ENCODE measurements around the gene KPNB1. TPM values are rescaled to one million over a fixed set of nuclear protein-coding genes. Genes with fewer than 3 reads are reported as not detected.

The KPNB1 gene
- total RNA-seq, 2 experiments from 2014 or later, result 886 to 911 TPM

DNA sequence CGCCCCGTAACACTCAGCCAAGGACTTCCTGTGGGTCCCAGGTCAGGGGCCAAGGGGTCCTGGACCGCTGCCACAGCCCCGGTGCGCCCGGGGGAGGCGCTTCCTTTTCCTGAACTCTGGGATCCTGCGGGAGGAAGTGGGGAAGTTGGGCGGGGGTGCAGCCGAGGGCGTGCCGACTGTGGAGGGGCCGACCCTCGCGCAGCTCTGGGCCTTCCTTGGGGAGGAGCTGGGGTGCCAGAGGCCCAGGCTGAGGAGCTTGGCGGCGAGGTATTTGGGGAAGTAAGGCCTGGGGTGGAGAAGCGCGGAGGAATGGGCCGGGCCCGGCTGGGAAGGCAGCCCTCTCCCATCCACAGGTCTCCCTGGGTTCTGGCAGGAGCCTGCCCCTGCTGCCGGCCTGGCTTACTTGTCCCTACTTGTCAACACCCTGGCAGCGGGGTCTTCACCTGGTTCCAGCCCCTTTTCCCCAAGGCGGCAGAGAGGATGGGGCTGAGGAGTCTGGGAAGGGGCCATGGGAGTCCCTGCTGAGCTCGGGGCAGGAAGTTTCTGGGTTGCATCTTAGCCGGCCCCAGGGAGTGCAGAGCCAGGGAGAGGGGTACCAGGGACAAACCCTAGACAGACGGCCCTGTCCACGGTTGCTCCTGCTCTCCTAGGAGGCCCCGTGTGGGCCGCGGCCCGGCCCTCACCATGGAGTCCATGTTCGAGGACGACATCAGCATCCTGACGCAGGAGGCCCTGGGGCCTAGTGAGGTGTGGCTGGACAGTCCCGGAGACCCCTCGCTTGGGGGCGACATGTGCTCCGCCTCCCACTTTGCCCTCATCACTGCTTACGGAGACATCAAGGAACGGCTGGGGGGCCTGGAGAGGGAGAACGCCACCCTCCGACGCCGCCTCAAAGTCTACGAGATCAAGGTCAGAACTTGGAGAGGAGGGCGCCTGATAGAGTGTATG, 46.0 kb downstream of the KPNB1 start:
- Mint-ChIP-seq H3K9me3 (no peaks in the 10 kb centered on the region), H3K27me3 (no peaks in the 10 kb centered on the region), H3K4me1 (peaks cover 62% of the 10 kb centered on the region), H3K4me3 (peak overlapping the region; percentile 84), H3K27ac (peak overlapping the region; percentile 87), H3K36me3 (peaks cover 7% of the 10 kb centered on the region)
- DNase-seq, result no peak

DNA sequence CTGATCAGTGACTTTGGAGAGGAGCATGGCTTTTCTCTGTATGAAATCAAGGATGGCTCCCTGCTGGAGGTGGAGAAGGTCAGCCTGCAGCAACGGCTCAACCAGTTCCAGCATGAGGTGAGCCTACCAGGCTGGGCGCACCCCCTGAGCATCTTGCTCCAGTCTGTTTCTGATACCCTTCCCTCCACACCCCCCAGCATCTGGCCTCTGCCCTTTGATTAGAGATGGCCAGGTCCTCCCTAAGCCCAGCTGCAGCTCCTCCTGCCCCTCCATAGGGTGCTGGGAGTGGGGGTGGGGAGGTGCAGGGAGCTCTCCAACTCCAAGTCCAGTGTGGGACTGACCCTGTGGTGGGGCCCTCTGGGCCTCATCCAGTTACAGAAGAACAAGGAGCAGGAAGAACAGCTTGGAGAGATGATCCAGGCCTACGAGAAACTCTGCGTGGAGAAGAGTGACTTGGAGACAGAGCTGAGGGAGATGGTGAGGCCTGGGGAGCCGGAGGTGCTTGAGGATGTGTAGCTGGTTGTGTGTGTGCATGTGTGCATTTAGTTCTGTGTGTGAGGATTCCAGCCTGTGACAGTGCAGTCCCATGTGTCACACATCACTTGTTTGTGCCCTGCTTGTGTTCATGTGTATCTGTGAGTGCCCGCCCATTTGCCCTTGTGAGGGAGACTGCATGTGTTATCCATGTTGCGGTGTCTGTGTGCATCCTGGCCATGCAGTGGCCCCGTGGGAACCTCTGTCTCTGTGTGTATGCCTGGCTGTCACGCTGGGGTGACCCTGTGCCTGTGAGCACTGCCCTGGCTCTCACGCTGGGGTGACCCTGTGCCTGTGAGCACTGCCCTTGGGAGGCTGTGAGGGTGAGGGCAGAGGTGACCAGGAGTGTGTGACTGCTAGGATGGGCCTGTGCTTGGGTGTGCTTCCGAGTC, 47.3 kb downstream of the KPNB1 start:
- DNase-seq, result no peak
- peaks cover 69% of the 10 kb centered on the region for H3K4me1 Mint-ChIP-seq
- H3K4me3 Mint-ChIP-seq, result peak overlapping the region; percentile 30

DNA sequence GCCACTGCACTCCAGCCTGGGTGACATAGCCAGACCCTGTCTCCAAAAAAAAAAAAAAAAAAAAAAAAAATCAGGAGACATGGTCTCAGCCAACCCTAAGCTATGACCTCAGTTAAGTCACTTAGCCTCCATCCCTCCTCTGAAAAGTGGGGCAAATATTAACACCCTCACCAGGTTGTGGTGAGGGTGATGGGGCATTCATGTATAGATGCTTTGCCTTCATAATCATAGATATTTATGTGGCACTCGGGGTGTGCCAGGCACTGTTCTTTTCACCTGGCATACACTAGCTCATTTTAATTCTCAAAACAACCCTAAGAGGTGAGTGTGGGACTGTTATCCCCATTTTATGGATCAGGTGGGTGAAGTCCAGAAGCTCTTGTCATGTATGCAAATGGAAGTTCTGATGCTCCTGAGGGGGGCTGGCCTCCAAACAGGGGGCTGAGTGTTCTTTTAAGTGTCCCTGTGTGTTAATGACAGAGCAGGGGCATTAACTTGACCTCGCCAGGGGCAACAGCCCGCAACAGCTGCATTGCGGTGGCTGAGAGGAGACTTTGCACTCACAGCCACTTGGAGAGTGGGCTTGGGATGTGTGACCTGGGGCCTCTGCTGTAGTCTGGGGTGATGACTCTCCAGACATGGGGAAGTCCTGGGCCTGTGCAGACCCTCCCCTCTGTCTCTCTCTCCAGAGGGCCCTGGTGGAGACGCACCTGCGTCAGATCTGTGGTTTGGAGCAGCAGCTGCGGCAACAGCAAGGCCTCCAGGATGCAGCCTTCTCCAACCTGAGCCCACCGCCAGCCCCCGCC, 48.4 kb downstream of the KPNB1 start:
- H3K9me3 Mint-ChIP-seq, result no peaks in the 10 kb centered on the region
- H3K4me3 Mint-ChIP-seq, result peak overlapping the region; percentile 32
- no peak for DNase-seq
- H3K27me3 Mint-ChIP-seq, result no peaks in the 10 kb centered on the region
- H3K27ac Mint-ChIP-seq, result peak overlapping the region; percentile 67
- peaks cover 67% of the 10 kb centered on the region for H3K4me1 Mint-ChIP-seq
- peaks cover 7% of the 10 kb centered on the region for H3K36me3 Mint-ChIP-seq

More for the DNA sequence above, 47.3 kb downstream of the KPNB1 start:
- Mint-ChIP-seq H3K36me3 (peaks cover 7% of the 10 kb centered on the region), H3K9me3 (no peaks in the 10 kb centered on the region), H3K27me3 (no peaks in the 10 kb centered on the region), H3K27ac (peak overlapping the region; percentile 43)

DNA sequence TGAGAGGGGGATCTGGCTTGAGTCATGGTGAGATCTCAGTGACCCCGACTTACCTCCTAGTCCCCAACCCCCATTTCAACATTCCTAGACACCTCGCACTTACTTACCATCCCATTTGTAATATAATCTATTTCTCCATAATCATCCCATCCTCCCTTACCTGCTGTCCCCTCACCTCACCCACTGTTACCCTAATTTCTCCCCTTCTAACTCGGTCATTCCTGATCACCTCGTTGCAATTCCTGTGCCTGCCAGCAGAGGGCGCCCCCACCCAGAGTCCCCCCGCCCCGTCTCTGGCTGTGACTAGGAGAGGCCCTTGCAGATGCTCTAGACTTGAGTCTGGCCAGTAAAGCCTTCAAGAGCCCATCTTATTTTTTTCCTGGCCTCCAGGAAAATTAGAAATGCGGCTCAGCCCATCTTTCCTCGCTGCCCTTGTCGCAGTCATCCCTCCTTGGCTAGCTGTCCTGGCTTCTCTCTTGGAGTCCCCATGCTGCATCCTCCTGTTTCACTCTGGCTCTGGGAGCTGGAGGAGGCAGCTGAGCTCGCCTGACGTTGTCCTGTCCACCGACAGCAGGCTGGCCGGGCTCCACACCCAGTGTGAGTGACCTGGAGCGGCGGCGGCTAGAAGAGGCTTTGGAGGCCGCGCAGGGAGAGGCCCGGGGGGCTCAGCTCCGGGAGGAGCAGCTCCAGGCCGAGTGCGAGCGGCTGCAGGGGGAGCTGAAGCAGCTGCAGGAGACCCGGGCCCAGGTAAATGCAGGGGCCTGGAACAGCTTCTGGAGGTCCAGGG, 49.2 kb downstream of the KPNB1 start:
- H3K9me3 Mint-ChIP-seq, result no peaks in the 10 kb centered on the region
- peaks cover 71% of the 10 kb centered on the region for H3K4me1 Mint-ChIP-seq
- peak; percentile 76 for DNase-seq
- no peaks in the 10 kb centered on the region for H3K27me3 Mint-ChIP-seq
- peak overlapping the region; percentile 32 for H3K4me3 Mint-ChIP-seq
- H3K27ac Mint-ChIP-seq, result peak overlapping the region; percentile 67
- H3K36me3 Mint-ChIP-seq, result peaks cover 11% of the 10 kb centered on the region

DNA sequence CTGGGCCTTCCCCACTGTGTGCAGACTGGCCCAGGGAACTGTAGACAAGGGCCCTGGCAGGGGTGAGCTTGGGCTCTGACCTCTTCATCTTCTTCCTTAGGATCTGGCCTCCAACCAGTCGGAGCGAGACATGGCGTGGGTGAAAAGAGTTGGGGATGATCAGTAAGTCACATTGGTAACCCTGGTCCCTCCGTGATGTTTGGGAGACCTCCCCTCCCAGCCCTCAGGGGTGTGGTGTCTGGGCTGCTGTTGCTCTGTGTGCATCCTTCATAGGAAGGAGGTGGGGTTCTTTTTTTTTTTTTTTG, 49.8 kb downstream of the KPNB1 start:
- no peak for DNase-seq
- Mint-ChIP-seq H3K4me3 (no peak overlapping the region), H3K36me3 (peaks cover 14% of the 10 kb centered on the region), H3K4me1 (peaks cover 76% of the 10 kb centered on the region), H3K9me3 (no peaks in the 10 kb centered on the region), H3K27ac (peak overlapping the region; percentile 69), H3K27me3 (no peaks in the 10 kb centered on the region)

DNA sequence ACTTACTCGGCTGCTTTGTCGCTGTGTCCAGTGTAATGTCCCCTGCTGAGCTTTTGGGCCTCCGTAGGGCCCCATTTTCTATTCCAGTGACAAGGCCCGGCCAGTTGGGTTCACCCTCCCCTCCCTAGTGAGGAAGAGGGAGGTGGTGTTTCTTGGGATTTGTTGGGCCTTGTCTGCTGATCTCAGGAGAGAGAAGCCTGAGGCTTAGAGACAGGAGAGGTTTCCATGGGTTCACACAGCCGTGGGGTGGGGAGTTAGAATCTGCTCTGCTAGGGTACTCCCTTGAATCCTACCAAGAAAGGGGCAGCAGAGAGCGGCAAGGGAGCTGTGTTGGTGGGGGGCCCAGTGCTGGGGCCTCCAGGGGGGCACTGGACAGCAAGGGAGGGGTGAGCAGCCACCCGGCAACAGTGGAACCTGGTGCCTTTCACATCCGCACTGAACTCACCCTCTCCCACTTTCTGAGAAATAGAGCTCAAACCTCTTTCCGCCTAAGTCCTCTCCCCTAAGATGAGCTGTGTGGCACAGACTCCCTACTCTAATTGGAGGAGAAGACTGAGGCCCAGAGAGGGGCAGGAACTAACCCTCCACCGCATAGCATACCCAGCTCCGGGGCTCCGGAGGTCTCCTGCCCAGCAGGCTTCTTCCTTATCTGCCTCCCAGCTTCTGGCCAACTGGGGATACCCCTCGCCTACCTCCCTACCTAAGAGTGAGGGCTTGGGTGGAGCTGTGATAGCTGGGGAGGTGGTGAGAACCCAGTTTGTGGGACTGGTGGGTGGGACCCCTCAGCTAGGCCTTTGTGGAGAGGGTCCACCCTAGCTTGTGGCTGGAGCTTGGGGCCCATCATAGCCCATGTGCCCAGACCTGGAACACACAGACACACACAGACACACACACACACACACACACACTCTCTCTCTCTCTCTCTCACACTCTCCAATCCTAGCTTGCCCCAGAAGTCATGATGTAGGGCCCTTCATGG, 51.0 kb downstream of the KPNB1 start:
- H3K27me3 Mint-ChIP-seq, result no peaks in the 10 kb centered on the region
- H3K36me3 Mint-ChIP-seq, result peaks cover 19% of the 10 kb centered on the region
- H3K4me3 Mint-ChIP-seq, result peak overlapping the region; percentile 51
- no peaks in the 10 kb centered on the region for H3K9me3 Mint-ChIP-seq
- peak overlapping the region; percentile 86 for H3K27ac Mint-ChIP-seq
- H3K4me1 Mint-ChIP-seq, result peaks cover 80% of the 10 kb centered on the region
- DNase-seq, result no peak

DNA sequence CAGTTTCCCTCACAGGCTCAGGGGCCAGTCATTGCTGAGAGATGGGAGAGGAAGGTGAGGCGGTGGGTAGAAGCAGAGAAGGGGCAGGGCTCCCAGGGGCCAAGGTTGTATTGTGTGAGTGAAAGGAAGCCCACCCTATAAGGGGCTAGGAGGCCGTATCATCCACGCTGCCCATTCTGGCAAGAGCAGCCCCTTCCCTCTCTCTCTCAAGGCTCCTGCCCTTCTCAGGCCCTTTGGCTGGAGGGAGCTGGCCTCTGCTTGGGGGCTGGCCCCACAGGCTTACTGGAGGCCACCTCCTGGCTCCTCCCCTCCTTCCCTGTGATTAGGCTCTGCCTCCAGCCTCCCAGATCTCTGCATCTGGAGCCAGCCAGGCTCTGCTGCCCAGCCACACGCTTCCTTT, 51.9 kb downstream of the KPNB1 start:
- Mint-ChIP-seq H3K27me3 (no peaks in the 10 kb centered on the region), H3K36me3 (peaks cover 19% of the 10 kb centered on the region), H3K27ac (peak overlapping the region; percentile 86), H3K9me3 (no peaks in the 10 kb centered on the region), H3K4me1 (peaks cover 82% of the 10 kb centered on the region), H3K4me3 (peak overlapping the region; percentile 51)
- no peak for DNase-seq

DNA sequence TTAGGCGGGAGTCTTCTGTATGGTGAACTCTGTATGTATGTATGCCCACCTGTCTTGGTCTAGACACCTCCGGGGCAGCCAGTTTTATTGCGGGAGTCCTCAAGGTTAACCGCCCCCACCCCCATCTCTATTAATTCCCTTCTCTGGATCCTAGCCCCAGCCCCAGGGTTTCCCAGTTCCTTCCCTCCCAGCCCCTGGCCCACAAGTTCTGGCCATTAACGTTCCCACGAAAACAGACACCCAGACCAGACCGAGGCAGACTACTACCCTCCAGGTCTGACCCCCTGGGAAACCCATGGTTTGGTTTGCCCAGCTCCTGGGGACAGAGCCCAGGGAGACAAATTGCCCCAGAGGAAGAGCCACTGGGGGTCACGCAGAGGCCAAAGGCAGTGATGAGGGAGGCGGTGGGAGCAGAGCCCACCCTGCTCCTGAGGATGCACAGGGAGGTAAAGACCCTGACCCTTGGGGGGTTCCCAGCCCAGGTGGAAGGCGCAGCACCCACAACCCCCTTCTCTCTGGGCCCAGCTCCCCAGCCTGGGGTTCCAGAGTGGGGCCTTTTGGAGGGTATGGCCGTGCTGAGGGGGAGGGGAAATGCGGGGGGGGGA, 52.8 kb downstream of the KPNB1 start:
- Mint-ChIP-seq H3K9me3 (no peaks in the 10 kb centered on the region), H3K4me1 (peaks cover 85% of the 10 kb centered on the region), H3K36me3 (peaks cover 16% of the 10 kb centered on the region), H3K27me3 (no peaks in the 10 kb centered on the region), H3K27ac (peak overlapping the region; percentile 86), H3K4me3 (peak overlapping the region; percentile 51)
- DNase-seq, result no peak

DNA sequence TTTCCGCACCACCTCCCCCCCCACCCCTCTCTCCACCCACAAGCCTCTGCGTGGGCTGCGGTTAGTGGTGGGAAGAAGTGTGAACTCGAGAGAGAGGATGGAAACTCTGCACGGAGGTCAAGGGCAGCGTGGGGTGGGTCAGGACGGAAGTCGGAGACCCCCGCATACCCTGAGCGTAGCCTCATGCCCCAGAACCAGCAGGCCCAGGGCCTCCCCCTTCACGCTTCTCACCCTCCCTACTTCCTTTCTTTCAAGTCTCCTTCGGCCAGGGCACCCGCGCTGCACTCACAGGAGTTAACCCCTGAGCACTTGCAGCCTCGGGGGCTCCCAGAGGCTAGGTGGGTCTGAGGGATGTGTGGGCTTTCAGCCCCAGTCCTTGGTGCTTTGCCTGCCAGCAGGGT, 53.5 kb downstream of the KPNB1 start:
- Mint-ChIP-seq H3K4me1 (peaks cover 83% of the 10 kb centered on the region), H3K27me3 (no peaks in the 10 kb centered on the region), H3K9me3 (no peaks in the 10 kb centered on the region), H3K27ac (peak overlapping the region; percentile 97), H3K36me3 (peaks cover 16% of the 10 kb centered on the region), H3K4me3 (peak overlapping the region; percentile 76)
- DNase-seq, result peak; percentile 70

DNA sequence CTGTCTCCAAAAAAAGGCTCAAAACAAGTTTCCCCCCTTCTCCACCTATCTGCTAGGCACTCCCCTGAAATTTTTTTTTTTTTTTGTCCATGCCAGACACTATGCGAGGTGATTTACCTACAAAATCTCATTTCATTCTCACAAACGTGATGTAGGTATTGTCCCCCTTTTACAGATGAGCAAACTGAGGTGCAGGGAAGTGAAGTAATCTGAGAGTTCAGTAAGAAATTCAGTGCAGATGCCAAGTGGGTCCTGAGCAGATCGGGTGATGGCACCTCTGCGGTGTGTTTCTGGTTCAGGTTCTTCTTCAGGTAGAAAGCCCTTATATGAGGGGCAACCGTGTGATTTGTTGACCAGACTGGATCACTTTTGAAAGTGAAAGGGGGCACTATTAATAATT, 54.0 kb downstream of the KPNB1 start:
- DNase-seq, result no peak
- peaks cover 78% of the 10 kb centered on the region for H3K4me1 Mint-ChIP-seq
- peak overlapping the region; percentile 76 for H3K4me3 Mint-ChIP-seq
- no peaks in the 10 kb centered on the region for H3K27me3 Mint-ChIP-seq
- H3K9me3 Mint-ChIP-seq, result no peaks in the 10 kb centered on the region
- peaks cover 15% of the 10 kb centered on the region for H3K36me3 Mint-ChIP-seq
- peak overlapping the region; percentile 97 for H3K27ac Mint-ChIP-seq

DNA sequence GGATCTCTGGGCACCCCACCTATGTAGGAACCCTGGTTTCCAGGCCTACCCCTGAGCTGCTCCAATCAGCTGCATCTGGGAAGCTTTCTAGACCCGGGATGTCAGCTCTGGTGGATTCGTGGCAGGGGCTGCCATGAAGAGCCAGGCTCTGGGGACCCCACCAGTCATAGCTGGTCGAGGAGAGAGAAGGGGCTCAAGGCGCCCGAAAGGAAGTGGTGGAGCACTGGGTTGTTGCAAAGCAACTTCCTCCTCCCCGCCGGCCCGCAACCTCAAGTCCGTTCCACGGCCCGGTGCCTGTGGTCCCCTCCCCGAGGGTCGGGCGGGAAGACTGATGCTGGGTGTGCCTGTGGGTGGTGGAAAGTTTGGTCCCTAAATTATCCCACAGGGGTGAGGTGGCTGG, 54.4 kb downstream of the KPNB1 start:
- H3K4me3 Mint-ChIP-seq, result peak overlapping the region; percentile 76
- no peaks in the 10 kb centered on the region for H3K27me3 Mint-ChIP-seq
- H3K4me1 Mint-ChIP-seq, result peaks cover 74% of the 10 kb centered on the region
- H3K9me3 Mint-ChIP-seq, result no peaks in the 10 kb centered on the region
- H3K36me3 Mint-ChIP-seq, result peaks cover 14% of the 10 kb centered on the region
- DNase-seq, result no peak
- peak overlapping the region; percentile 97 for H3K27ac Mint-ChIP-seq

DNA sequence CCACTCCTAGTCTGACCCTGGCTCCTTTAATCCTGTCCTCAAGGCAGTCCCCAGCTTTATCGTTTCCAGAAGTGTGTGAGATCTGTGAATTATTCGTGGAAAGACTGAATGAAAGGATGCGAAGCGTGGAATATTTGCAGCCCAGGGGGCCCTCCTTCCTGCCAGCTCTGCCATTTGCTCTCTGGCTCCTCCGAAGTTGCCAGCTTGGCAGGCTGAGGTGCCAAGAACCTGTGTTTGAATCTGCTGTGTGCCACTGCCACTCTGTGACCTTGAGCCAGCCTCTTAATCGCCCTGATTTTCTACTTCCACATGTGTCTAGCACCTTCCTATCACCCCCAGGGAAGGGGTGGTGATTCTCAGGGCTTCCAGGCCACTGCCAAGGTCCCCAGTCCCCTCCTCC, 55.0 kb downstream of the KPNB1 start:
- Mint-ChIP-seq H3K4me3 (peak overlapping the region; percentile 76), H3K9me3 (no peaks in the 10 kb centered on the region), H3K36me3 (peaks cover 14% of the 10 kb centered on the region), H3K27me3 (no peaks in the 10 kb centered on the region), H3K4me1 (peaks cover 71% of the 10 kb centered on the region), H3K27ac (peak overlapping the region; percentile 97)
- no peak for DNase-seq
